Motor neuron (in vitro differentiated cells): ENCODE data around the gene FLG2. TPM values are rescaled to one million over a fixed set of nuclear protein-coding genes. Genes with fewer than 3 reads are reported as not detected.

Experiments
- ATAC-seq, 8 experiments: fragments of 200-7000 bp; cut with Tn5 transposase; replicated peaks in 6 of 8; 2 replicates each; pipeline ENCODE4 v1.8.0; 2021; ENCODE audit warnings: mild to moderate bottlenecking in 8 of 8, moderate library complexity in 8 of 8
- H3K27ac ChIP-seq, 2 donors: fragments of 250-450 bp; sonication (Bioruptor Pico); 2 replicates each; pipeline ENCODE4 v1.9.0; 2021; ENCODE audit warnings: antibody characterized with exemption in 2 of 2, mild to moderate bottlenecking in 2 of 2, moderate library complexity in 1 of 2
- H3K4me1 ChIP-seq, 2 donors: fragments of 250-450 bp; sonication (Bioruptor Pico); replicated peaks in 1 of 2; 2 replicates each; pipeline ENCODE4 v1.6.1; 2021; ENCODE audit warnings: antibody characterized with exemption in 2 of 2, mild to moderate bottlenecking in 2 of 2, moderate library complexity in 1 of 2
- H3K4me3 ChIP-seq, 5 donors: fragments of 250-450 bp; sonication (Bioruptor Pico); 2 replicates each; pipeline ENCODE4 v1.9.0; 2021; ENCODE audit warnings: antibody characterized with exemption in 5 of 5, mild to moderate bottlenecking in 5 of 5, moderate library complexity in 4 of 5
- WGBS, 10 experiments: fragments of 450-650 bp; shearing (Covaris generic); methylation state at CpG; one replicate each; pipeline ENCODE4 v1.0.0; 2022; 5-methylcytosine and 5-hydroxymethylcytosine counted together
- in situ Hi-C, 9 experiments: fragments of 400-800 bp; cut with MboI; loops; one replicate each; pipeline ENCODE4 v1.15.0; 2021; ENCODE audit warnings: low sequenced_read_pairs in 9 of 9, low pct_unique_long_range_greater_than_20kb in 2 of 9; ENCODE audit not compliant: unreplicated experiment in 9 of 9
- total RNA-seq, 8 experiments: library from RNA; unstranded; fragments of 300-600 nt; gene quantifications; 2 replicates each; pipeline versions ENCODE4 v1.2.3 to v1.2.4, GENCODE V29; 2022

FLG2 gene
- total RNA-seq, result 1 to 10 TPM in 1 of 8 experiments, under 1 TPM in 5, not detected in 2; 0.07 to 1.1 (median 0.20) TPM

DNA sequence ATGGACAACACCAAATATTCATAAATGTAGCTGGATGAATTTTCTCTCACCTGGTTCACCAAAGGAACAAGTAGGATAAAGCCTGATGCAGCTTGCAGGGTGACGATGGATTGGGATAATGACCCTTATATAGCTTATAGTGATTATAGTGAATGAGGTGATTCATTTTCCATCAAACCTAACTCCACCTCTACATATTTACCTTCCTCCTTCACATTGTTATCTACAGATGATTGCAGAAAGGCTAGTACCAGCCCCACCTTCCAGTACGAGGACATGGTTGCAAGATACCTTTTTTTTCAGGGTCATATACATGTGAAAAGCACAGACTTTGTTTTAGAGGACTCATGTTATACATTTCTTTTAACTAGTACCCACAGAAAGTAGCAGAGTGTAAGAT is at the start of gene FLG2:
TSS of gene FLG2 (minus strand) at position 101 of the 400 bp plus-strand sequence. CDS start 1,122 bp downstream, outside the sequence.
- in situ Hi-C loops, result no loop called here

DNA sequence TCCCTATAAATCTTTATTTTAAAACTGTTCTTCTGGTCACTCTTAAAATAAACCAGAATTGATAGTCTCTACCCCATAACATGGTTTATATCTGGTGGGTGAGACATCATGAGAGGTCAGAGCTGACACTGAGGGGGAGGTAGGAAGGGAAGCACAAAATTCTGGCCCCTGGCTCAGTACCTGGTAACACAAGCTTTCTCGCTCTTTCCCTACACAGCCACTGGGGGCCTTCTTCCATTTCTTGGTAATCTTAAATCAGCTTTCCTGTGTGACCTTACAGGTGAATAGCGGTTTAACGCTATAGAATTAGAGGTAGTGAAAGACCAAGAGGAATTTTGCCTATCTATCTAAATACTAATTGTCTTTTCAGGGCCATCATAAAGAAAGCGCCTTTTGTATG is 48.9 kb upstream of the FLG2 start:
- Histone ChIP-seq H3K27ac (no peak overlapping the region), H3K4me1 (no peaks in the 10 kb centered on the region), H3K4me3 (no peak overlapping the region)
- no peak for ATAC-seq
- 15 to 100% (median 74%) methylated on average over 2 to 4 of the region's 4 CpGs; no CpG with 5 or more reads in 1 of the 10 experiments for WGBS, 10 experiments
- in situ Hi-C loops, result no loop called here

More for the DNA sequence above, at the start of gene FLG2:
- Histone ChIP-seq H3K4me1 (no peaks in the 10 kb centered on the region), H3K4me3 (no peak within 1 kb of the TSS), H3K27ac (no peak within 1 kb of the TSS)
- WGBS, 10 experiments, result 29 to 100% (median 59%) methylated on average over 1 to 2 of the region's 2 CpGs; no CpG with 5 or more reads in 1 of the 10 experiments
- no peak for ATAC-seq

DNA sequence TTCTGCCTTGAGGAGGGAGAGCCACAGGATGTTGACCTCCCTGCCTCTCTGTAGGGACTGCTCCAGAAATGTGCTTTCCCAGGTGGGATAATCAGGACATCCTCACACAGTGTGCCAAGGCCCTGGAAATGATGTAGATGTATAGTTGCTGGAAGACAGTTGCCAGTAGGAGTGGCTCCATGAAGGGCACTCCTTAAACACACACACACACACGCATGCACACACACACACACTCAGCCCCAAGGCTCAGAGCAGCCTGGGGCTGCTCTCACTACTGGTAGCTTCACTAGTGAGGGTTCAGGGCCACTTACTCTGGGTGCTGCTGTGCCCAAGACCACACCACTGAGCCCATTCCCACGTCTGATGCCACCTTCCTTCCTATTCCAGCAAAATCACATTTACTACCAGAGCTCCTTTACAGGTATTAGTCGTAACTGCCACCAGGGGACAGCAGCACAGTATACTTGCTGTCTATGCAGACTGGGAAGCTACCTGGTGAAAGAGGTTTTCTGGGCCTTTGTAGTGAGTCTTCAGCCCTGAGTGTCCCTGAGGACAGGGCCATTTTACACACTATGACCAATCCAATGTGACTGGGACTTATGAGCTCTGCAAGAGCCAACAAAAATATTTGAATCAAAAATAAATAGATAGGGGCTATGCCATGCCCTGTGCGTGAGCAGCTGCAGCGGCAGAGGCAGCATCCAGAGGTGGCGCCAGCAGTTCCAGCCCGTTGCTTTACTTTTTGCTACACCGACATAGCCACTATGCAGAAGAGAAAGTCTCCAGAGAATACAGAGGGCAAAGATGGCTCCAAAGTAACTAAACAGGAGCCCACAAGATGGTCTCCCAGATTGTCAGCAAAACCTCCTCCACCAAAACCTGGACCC is 39.2 kb upstream of the FLG2 start:
- in situ Hi-C loops, result no loop called here

DNA sequence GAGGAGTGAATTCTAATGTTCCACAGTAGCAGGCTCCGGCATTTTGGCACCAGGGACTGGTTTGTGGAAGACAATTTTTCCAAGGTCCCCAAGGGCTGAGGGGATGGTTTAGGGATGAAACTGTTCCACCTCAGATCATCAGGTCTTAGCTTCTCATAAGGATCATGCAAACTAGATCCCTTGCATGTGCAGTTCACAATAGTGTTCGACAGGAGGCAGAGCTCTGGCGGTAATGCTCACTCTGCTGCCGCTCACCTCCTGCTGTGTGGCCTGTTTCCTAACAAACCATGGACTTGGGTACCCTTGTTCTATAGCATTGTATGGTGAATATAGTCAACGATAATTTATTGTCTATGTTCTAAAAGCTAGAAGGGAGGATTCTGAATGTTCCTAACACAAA is 37.7 kb upstream of the FLG2 start:
- peak in 1 of 8 experiments; percentile 14 for ATAC-seq
- in situ Hi-C loops, result no loop called here
- Histone ChIP-seq H3K4me3 (no peak overlapping the region), H3K4me1 (no peaks in the 10 kb centered on the region), H3K27ac (no peak overlapping the region)
- WGBS, 10 experiments, result 20 to 87% (median 59%) methylated on average over 1 to 5 of the region's 5 CpGs; no CpG with 5 or more reads in 2 of the 10 experiments

More for the DNA sequence above, 39.2 kb upstream of the FLG2 start:
- Histone ChIP-seq H3K4me3 (no peak overlapping the region), H3K27ac (no peak overlapping the region), H3K4me1 (no peaks in the 10 kb centered on the region)
- 0 to 70% (median 20%) methylated on average over 1 to 8 of the region's 8 CpGs; no CpG with 5 or more reads in 1 of the 10 experiments for WGBS, 10 experiments
- peak in 3 of 8 experiments; percentile 71 to 92 (median 92) for ATAC-seq

DNA sequence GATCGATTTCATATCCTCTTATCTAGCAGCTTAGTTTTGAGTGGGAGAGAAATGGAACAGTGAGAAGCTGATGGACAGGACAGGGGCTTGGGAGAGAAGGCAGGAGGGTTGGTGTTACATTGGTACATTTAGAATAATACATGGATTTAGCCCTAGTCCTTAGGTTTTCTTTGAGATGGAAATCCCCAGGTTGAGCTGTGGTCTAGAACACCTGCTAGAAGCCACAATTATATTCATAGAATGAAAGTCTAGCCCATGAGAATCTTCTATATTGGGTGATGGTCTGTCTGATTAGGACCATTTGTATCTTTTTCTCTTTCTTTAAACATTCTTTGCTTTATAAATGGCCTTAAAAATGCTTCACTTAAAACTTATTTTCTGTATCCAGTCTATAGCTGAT is 34.3 kb upstream of the FLG2 start:
- WGBS, 10 experiments, result 0 to 27% (median 9%) methylated on average over 1 of the region's 1 CpG; no CpG with 5 or more reads in 1 of the 10 experiments
- in situ Hi-C loops, result no loop called here
- Histone ChIP-seq H3K4me1 (no peaks in the 10 kb centered on the region), H3K4me3 (no peak overlapping the region), H3K27ac (no peak overlapping the region)
- no peak for ATAC-seq

DNA sequence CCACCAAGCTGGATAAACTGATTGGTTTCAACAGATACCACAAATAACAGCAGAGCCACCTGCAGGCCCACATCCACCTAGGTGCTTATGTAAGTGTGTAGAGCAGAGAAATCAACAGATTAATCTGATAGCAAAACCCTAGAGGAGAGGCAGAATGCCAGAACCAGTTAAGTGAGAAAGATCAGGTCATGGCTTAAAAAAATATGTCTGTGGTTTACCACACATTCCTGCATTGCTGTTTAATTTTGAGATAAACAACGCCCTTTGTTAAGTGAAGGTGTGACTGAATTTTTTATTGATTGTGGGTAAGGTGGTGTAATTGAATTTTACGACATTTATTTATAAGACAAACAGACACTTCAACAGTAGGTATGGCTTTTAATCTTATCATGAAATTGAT is 33.1 kb upstream of the FLG2 start:
- in situ Hi-C loops, result no loop called here
- ATAC-seq, result peak in 2 of 8 experiments; percentile 52 to 72
- WGBS, 10 experiments, result 0 to 84% (median 46%) methylated on average over 1 to 2 of the region's 2 CpGs
- H3K4me1 ChIP-seq, result no peaks in the 10 kb centered on the region
- H3K27ac ChIP-seq, result no peak overlapping the region
- no peak overlapping the region for H3K4me3 ChIP-seq

DNA sequence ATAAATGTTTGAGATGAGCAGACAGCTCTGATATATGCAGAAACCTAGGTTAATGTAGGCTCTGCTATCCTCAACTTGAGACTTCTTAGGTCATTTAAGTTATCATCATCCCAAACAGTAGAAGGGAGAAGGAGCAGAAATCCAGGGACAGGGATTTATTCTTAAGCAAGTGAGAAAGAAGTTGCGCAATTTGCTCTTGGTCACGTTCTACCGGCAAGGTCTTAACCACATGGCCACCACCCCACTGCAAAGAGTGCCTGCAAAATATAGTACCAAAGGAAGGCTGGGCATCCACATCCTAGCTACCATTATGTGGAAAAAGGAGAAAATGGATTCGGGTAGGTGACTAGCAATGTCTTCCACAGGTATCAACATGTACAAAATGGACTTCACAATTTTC is 29.1 kb upstream of the FLG2 start:
- in situ Hi-C loops, result no loop called here
- H3K4me1 ChIP-seq, result no peaks in the 10 kb centered on the region
- H3K27ac ChIP-seq, result no peak overlapping the region
- no peak overlapping the region for H3K4me3 ChIP-seq
- WGBS, 10 experiments, result 0 to 83% (median 44%) methylated on average over 1 to 4 of the region's 4 CpGs; no CpG with 5 or more reads in 2 of the 10 experiments
- no peak for ATAC-seq

DNA sequence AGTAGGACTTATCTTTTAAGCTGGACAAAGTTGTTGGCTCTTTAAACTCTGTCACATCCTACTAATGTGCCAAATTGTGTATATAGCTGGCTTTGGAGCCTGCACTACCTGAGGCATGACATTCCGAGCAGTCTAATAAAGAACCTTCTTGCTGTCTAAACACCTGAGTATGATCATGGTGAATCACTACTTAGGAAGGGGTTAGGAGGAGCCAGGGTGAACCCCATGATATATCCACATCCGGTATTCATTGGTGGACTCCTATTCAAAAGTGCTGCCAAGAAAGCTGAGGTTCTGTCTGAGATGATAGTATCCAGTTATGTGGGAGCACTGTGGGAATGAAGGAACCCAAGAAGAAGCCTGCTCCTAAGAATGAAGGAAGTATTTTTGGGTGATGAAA is 27.1 kb upstream of the FLG2 start:
- WGBS, 10 experiments, result 29 to 100% (median 46%) methylated on average over 1 to 2 of the region's 2 CpGs; no CpG with 5 or more reads in 2 of the 10 experiments

DNA sequence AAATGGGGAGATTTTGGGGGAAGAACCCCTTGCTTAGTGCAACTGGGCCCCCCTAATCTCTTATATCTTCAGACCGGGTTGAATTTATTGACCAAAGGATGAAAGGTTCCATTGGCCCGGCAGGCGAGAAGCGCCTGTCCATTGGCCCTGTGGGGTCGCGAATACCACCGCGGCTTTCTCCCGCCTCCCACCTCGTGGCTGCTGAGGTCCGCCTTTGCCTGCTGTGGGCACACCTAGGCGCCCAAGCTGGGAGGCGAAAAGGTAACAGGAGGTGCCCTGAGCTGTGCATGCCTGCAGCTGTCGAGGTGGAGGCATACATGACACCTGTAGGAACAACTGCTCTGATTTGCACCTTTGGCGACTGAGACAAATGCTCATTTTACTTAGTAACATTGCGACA is 21.1 kb upstream of the FLG2 start:
- no peak overlapping the region for H3K27ac ChIP-seq
- no peak overlapping the region for H3K4me3 ChIP-seq
- in situ Hi-C loops, result no loop called here
- 37 to 86% (median 66%) methylated on average over 1 to 16 of the region's 16 CpGs; no CpG with 5 or more reads in 2 of the 10 experiments for WGBS, 10 experiments
- ATAC-seq, result no peak
- H3K4me1 ChIP-seq, result no peaks in the 10 kb centered on the region

More for the DNA sequence above, 27.1 kb upstream of the FLG2 start:
- Histone ChIP-seq H3K27ac (no peak overlapping the region), H3K4me3 (no peak overlapping the region), H3K4me1 (no peaks in the 10 kb centered on the region)
- ATAC-seq, result no peak
- in situ Hi-C loops, result no loop called here

DNA sequence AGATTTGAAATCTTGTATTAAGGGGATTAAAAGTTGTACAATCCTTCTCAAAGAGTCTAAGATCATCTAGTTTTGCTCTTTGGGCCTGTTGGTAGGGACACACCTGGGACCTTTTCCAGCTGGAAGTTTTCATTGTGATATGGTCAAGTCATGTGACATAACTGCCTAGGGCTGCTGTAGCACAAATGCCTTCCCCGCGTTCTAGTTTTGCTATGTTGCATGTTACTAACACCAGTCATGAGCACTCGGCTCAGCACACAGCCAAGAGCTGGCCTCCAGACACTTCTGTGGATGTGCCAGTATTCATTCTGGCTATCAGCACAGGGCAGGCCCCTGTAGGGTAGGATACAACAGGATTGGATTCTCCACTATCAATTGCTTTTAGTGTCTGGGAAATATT is 14.6 kb upstream of the FLG2 start:
- 41 to 100% (median 67%) methylated on average over 1 to 3 of the region's 3 CpGs; no CpG with 5 or more reads in 5 of the 10 experiments for WGBS, 10 experiments
- in situ Hi-C loops, result no loop called here
- no peak for ATAC-seq

DNA sequence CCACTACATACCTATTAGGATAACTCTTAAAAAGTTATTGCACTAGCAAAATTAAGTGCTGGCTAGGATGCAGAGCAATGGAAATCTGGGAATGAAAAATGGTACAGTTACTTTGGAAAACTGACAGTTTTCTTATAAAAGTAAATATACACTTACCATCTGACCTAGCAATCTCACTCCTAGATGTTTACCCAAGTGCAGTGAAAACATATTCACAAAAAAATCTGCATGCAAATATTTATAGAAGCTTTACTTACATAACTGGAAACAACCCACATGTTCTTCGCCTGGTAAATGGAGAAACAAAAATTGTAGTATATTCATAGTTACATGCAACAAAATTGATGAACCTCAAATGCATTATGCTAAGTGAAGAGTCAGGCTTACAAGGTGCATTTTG is 12.9 kb upstream of the FLG2 start:
- peak in 1 of 8 experiments; percentile 73 for ATAC-seq
- H3K4me3 ChIP-seq, result no peak overlapping the region
- no peaks in the 10 kb centered on the region for H3K4me1 ChIP-seq
- in situ Hi-C loops, result no loop called here
- H3K27ac ChIP-seq, result no peak overlapping the region
- 0 to 90% (median 21%) methylated on average over 1 of the region's 1 CpG; no CpG with 5 or more reads in 2 of the 10 experiments for WGBS, 10 experiments

More for the DNA sequence above, 14.6 kb upstream of the FLG2 start:
- Histone ChIP-seq H3K4me1 (no peaks in the 10 kb centered on the region), H3K4me3 (no peak overlapping the region), H3K27ac (no peak overlapping the region)

DNA sequence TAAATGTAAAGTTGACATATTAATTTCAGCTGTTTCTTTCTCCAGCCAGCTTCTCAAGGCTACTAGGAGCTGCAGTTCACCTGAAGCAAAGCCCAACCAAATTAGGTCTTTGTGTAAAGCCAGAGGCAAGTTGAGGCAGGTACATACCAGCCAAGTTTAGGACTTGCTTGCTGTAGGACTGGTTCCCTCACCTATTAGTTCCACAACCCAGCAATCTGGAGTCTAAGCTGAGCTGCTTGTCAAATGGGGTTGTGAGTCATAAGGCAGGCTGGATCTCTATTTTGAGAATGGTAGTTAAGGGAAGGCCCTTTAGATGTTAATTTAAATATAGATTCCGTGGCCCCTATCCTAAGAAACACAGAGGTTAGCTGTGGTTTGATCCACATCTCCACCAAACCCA is 7.6 kb upstream of the FLG2 start:
- H3K4me3 ChIP-seq, result no peak overlapping the region
- WGBS, 10 experiments, result 0 to 20% (median 0%) methylated on average over 1 of the region's 1 CpG; no CpG with 5 or more reads in 5 of the 10 experiments
- in situ Hi-C loops, result no loop called here
- no peaks in the 10 kb centered on the region for H3K4me1 ChIP-seq
- no peak overlapping the region for H3K27ac ChIP-seq
- ATAC-seq, result peak in 2 of 8 experiments; percentile 43 to 49

DNA sequence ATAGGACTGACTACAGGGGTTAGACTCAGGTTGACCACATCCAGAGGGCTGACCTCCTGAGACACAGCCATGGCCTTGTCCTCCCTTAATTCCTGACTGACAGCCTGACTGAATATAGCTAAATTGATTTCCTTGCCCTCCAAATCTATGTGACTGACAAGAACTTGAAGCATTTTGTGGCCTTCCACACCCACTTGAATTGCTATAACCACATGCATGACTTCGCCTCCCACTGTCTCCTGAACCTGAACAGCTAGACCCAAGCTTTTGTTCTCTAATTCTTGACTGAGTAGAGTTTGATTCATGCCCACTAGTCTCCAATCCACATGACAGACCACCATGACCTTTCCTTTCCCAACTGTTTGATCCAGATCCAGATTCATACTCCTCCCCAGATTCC is 3.1 kb downstream of the FLG2 start:
- in situ Hi-C loops, result no loop called here
- 0 to 62% (median 33%) methylated on average over 1 of the region's 1 CpG; no CpG with 5 or more reads in 4 of the 10 experiments for WGBS, 10 experiments
- Histone ChIP-seq H3K27ac (no peak overlapping the region), H3K4me1 (no peaks in the 10 kb centered on the region), H3K4me3 (no peak overlapping the region)
- no peak for ATAC-seq
